Hepatocyte (in vitro differentiated cells): ENCODE results near the gene SAP30L.

ENCODE experiments used
- CTCF ChIP-seq: fragments of 200-600 bp; sonication (generic); IDR thresholded peaks from 2 replicates; pipeline ENCODE4 v1.5.1; 2016; ENCODE audit warnings: antibody characterized with exemption, mild to moderate bottlenecking; ENCODE audit not compliant: poor library complexity
- EZH2 ChIP-seq: fragments of 200-600 bp; sonication (generic); IDR thresholded peaks from 2 replicates; pipeline ENCODE4 v1.6.1; 2016; ENCODE audit warnings: antibody characterized with exemption, mild to moderate bottlenecking, borderline replicate concordance
- EZH2phosphoT487 ChIP-seq: fragments of 200-600 bp; sonication (generic); IDR thresholded peaks from one replicate; pipeline ENCODE4 v1.6.1; 2018; ENCODE audit warnings: antibody characterized with exemption, mild to moderate bottlenecking, low read depth, moderate library complexity; ENCODE audit not compliant: unreplicated experiment, severe bottlenecking

GRCh38 chr5:154498994-154499393 is 53.2 kb downstream of the SAP30L start:
- TF ChIP-seq CTCF (no peak), EZH2phosphoT487 (no peak), EZH2 (no peak)
